Stomach (tissue), 4 donors: ENCODE measurements around the gene CENPA.

Source experiments
- CTCF ChIP-seq, 7 experiments: fragments of 450-650 bp in 4 of 7; fragments of 200-600 bp in 3 of 7; sonication (generic) in 3 of 7; IDR thresholded peaks; one replicate each; pipeline ENCODE4 v1.5.1; 2016 to 2019; ENCODE audit warnings: antibody characterized with exemption in 7 of 7, control low read depth in 2 of 7, mild to moderate bottlenecking in 1 of 7
- EP300 ChIP-seq: sonication (generic); formaldehyde crosslinking; IDR thresholded peaks from one replicate; pipeline ENCODE4 v1.6.1; 2017; ENCODE audit warnings: antibody characterized with exemption

DNA sequence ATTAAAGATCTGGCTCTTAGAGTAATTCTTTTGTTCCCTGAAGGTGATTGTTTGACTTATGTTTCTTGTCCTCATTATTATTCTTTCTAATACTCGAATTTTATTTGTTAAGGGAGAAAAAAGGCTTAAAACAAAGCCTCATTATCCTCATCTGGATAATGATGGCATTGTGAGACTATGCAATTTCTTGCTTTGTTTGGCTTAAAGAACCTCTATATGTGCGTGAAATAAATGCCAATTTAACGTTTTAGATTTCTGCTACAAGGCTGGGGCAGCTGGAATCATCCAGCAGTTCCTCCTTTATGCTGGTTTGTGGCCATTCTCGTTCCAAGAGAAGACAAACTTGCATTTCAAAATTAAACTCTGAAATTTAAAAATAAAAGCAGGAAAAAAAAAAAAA is 57.2 kb downstream of the CENPA start:
- TF ChIP-seq CTCF (IDR thresholded peaks at IDR 0.05), result no peak
- no peak for TF ChIP-seq EP300
